ENCODE results near the gene NOL12.
"Not testable (repeated sequence)": the region's sequence is repeated elsewhere in the genome, so short reads cannot be mapped to it uniquely, and the experiment has no call there.

GRCh38 chr22:37656583-37656982 is 29.6 kb upstream of the NOL12 start:
- not testable (repeated sequence) for TF ChIP-seq POLR2A, POLR2AphosphoS5 (IDR thresholded peaks at IDR 0.05)
